Glomerular visceral epithelial cell (primary cell): Measurements from ENCODE around the gene ATXN7.

ENCODE experiments used
- DNase-seq: peaks from one replicate; pipeline ENCODE4 v3.0.0-alpha.2; 2016; ENCODE audit errors: extremely low spot score

The ATXN7 gene

DNA sequence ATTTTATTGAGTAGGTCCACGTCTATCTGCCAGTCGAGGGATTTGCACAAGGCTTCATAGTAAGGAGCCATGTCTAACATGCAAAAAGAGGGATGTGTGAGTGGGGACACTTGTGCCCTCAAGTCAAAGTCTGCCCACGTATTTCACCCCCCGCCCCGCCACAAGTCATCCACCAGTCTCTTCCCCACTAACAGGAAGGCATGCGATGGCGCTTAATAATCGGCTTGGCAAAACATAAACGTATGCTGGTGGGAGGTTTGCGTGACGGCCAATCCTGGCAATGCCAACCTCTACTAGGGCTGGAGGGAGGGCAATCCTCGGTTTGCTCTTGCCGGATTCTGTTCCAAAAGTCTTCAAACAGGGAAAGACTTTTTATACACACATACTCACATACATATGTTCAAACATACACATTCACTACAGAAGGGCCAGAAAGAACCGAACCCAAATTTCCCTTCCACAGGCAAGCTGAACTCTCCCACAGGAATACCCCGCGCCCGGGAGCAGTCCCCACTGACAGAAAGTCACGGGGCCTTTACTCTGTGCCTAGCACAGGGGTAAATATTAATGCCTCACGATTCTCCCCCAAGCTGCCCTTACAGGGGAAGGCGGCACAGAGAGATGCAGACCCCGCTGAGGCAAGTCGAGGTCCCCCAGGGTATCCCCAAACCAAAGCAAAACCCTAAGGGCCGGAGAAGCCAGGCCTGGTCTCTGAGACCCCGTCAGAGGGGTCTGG, 159.0 kb downstream of the ATXN7 start:
- peak; percentile 24 for DNase-seq

DNA sequence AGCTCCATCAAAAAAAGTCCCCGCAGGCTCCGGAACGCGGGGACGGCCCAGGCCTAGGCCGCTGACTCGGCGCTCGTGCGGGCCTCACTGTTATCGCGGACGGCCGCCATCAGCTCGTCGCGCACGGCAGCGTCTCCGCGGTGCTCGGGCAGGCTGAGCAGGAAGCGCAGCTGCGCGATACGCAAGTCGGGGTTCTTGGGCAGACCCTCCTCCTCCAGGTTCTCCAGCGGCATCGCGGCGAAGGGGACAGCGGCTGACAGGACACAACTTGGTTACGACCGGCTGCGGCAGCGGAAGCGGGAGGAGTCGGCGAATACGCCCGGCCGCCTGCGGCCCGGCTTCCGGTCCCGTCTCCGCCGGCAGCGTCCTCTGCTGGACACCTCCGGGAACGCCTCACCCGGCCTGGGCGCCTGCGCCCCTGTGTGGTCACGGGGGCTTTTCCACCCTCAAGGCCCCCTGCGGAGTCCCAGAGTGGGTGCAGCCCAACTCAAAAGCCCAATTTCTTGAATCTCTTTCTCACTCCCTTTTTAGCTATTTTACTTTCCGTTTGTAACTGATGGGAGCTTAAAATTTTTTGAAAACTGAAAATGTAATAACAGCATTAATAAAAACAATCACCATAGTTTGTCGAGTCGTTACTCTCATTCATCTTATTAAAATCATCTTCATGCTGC, 159.7 kb downstream of the ATXN7 start, which contains the start of gene PSMD6:
Gene PSMD6 (minus strand): TSS at position 308 of the 674 bp plus-strand sequence. CDS start 75 bp downstream, at position 233.
- DNase-seq: peak; percentile 83

GRCh38 chr3:64023861-64024223, 160.2 kb downstream of the ATXN7 start:
- no peak for DNase-seq

GRCh38 chr3:64026346-64026745, 162.7 kb downstream of the ATXN7 start:
- no peak for DNase-seq

DNA sequence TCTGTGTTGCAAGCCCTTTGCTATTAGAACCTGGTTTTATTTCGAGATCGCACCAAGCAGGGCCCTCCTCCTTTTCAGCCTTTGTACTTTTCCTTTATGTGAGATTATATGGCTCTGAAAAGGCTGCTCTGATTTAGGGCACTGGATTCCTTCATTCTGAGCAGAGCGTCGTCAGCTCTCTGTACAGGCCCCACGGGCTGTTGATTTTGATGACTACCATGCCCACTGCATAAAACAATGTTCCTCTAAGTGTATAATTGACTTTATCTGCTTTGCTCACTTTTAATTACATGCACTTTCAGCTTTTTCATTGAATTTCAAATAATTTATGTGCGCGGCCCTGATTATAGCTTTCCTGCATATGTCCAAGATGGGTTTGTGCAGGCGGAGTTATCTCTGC, 164.0 kb downstream of the ATXN7 start:
- DNase-seq: no peak

- DNase-seq: no peak
Measured at GRCh38 chr3:64028754-64029153, 165.1 kb downstream of the ATXN7 start.

DNA sequence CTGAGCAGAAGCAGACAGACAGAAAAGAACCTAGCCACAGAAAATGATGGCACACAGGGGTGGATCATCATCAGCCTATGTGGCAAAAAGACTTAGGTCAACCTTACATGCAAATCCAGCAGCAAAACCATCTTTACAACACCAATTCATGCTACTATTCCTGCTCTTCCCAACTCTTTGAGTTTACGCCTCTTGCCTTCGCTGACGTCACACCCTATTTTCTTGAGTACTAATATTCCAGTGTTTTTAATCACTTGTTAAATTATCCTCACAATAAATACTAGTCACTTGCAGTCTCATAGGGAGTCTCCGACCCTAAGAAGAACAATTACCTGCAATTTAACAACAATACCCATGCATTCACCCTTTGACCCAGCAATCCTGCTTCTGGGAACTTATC, 165.6 kb downstream of the ATXN7 start:
- no peak for DNase-seq

GRCh38 chr3:64030741-64031140, 167.1 kb downstream of the ATXN7 start:
- peak; percentile 79 for DNase-seq

DNA sequence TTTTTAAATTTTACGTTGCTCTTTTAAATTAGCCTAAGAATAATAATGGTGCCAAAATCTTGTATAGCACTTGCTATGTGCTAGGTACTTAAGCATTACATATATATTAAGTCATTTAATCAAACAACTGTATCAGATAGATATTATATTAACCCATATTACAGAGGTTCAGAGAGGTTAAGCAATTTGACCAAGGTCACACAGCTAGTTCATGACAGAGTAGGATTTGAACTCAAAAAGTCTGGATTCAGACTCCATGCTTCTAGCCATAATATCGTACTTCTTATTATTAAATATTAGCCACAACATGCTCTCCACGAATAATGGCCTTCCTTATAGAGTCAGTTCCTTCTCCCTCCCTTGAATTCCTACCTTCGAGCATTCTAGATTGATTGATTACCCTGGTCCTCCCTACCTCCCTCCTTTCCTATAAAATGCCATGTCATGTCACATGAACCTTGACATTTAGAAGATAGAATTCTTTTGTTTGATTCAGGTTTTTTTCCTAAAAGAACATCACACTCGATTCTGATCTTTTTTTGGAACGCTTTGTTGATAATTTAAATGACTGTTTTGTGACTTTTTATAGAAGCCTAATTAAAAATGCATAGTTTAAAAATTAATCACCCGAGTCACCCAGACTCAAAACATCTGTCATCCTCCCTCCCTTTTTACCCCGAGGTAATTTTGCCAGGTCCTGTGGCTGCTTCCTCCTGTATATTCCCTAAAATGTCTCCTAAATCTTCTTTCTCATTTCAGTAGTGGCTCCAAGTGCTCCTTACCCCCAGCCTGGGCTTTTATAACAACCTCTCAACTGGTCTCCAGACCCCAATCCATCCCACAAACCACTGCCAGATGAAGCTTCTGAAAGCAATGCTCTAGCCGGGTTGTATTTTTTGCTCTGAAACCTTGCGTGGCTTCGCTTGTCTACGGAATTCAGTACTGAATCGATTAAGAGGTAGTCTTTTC, 168.2 kb downstream of the ATXN7 start:
- no peak for DNase-seq

- no peak for DNase-seq
Measured at GRCh38 chr3:64033069-64033468, 169.4 kb downstream of the ATXN7 start.

- no peak for DNase-seq
Measured at GRCh38 chr3:64037084-64037483, 173.4 kb downstream of the ATXN7 start.

GRCh38 chr3:64038253-64038767, 174.6 kb downstream of the ATXN7 start:
- DNase-seq: no peak

- no peak for DNase-seq
Measured at GRCh38 chr3:64039332-64039731, 175.7 kb downstream of the ATXN7 start.

- DNase-seq: no peak
Measured at GRCh38 chr3:64039981-64040733, 176.5 kb downstream of the ATXN7 start.

DNA sequence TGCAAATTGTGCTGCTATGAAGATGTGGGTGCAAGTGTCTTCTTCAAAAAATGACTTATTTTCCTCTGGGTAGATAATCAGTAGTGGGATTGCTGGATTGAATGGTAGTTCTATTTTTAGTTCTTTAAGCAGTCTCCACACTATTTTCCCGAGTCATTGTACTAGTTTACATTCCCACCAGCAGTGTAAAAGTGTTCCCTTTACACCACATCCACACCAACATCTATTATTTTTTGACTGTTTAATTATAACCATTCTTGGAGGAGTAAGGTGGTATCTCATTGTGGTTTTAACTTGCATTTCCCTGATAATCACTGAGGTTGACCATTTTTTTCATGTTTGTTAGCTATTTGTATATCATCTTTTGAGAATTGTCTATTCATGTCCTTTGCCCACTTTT, 179.3 kb downstream of the ATXN7 start:
- DNase-seq: no peak

GRCh38 chr3:64046592-64046991, 182.9 kb downstream of the ATXN7 start:
- DNase-seq: no peak

DNA sequence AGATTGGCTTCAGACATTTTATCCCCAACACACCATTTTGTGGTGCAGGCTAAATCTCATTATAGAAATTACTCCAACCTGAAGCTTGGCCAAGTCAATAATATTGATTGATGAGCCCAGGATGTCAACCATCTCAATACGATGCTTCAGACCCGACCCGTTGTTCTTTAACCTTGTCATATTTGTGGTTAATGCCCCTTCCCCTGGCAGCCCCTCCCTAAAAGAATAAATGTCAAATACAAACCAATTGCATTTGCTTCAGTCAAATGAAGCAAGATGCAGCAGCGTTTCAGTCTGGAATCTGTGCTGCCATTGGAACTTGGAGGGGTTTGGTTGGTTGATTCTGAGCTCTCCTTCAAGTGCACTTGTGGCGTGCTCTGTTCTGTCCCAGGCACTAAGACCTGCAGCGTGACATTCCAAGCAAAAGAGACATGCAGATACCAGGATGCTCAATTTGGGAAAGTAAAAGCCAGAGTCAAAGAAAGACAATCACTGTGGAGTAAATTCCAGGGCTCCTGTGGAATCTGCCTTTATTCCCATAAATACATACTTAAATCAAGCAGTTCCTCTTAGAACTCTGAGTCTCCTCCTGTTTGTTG, 183.4 kb downstream of the ATXN7 start:
- no peak for DNase-seq

DNA sequence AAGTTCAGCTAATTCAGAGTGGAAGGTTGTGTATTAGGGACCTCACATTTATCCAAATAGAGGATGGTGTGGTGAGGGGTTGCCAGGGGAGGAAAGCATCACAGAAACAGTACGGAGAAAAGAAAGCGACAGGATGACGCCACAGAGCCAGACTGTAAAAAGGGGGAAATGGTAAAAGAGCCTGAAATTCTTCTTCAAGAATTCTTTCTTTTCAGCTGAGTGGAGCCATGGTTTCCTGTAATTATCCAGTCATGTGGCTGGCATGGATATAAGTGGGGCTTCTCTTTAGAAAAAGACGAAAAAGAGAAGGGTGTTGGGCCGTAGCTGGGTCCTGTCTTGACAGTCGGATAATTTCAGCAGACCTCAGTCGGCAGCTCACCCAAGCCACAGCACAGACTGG, 184.1 kb downstream of the ATXN7 start:
- DNase-seq: no peak

DNA sequence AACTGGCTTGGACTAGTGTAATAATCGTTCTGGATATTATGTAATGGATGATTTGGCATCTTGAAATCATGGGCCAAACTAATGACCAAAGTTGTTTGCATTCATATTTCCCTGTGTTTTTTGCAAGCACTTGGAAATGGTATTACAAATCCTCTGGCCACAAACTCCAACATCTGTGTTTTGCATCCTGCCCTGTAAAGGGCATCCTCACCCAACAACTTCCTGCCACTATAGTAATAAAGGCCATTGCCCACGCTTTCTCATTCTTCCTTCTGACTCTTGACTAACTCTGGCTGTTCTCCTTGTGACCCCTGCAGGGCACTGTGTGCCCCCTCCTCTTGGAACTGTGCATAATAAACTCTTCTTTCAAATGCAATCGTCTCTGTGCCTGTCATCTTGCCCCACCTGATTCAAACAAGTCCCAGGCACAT, 185.0 kb downstream of the ATXN7 start:
- peak; percentile 2 for DNase-seq

- peak; percentile 64 for DNase-seq
Measured at GRCh38 chr3:64049136-64049535, 185.5 kb downstream of the ATXN7 start.

GRCh38 chr3:64049832-64050231, 186.2 kb downstream of the ATXN7 start:
- DNase-seq: no peak
